Naive thymus-derived CD4-positive, alpha-beta T cell (primary cell): ENCODE measurements around the gene MOSPD3. TPM values are rescaled to one million over a fixed set of nuclear protein-coding genes. Genes with fewer than 3 reads are reported as not detected.

ENCODE experiments used
- ATAC-seq: fragments of 150-1000 bp; cut with Tn5 transposase; 2 replicates; pipeline ENCODE4 v1.10.0; 2021; ENCODE audit warnings: mild to moderate bottlenecking, moderate library complexity
- CTCF ChIA-PET: fragments of 350-600 bp; sonication (Branson Sonifier 250); formaldehyde crosslinking; loops from one replicate; lab custom pipeline; 2021; ENCODE audit warnings: antibody characterized with exemption; lab: Charles Lee
- POLR2A ChIA-PET: fragments of 350-600 bp; sonication (Branson Sonifier 250); formaldehyde crosslinking; loops from one replicate; lab custom pipeline; 2021; ENCODE audit warnings: antibody characterized with exemption, inconsistent platforms; lab: Charles Lee
- DNase-seq, 9 donors: peaks; one replicate each; pipeline versions ENCODE4 v3.0.0 to v3.0.0-alpha.2; 2020 to 2022; ENCODE audit warnings: mixed read lengths in 1 of 9
- H3K27ac ChIP-seq: one replicate; pipeline ENCODE4 v1.7.0; 2013; ENCODE audit warnings: mild to moderate bottlenecking, low read depth, low read length, moderate library complexity
- H3K27me3 ChIP-seq, 2 donors: one replicate each; pipeline ENCODE4 v1.7.0; 2013; ENCODE audit warnings: low read length in 2 of 2, mild to moderate bottlenecking in 2 of 2, moderate library complexity in 2 of 2; ENCODE audit not compliant: control insufficient read depth in 2 of 2, insufficient read depth in 2 of 2
- H3K36me3 ChIP-seq, 3 experiments: 1 replicate in 2 of 3; 2 replicates in 1 of 3; pipeline ENCODE4 v1.7.0; 2013; ENCODE audit warnings: low read length in 3 of 3, mild to moderate bottlenecking in 3 of 3, moderate library complexity in 1 of 3; ENCODE audit not compliant: insufficient read depth in 3 of 3, control insufficient read depth in 2 of 3
- H3K4me1 ChIP-seq, 2 donors: one replicate each; pipeline ENCODE4 v1.7.0; 2013; ENCODE audit warnings: low read length in 2 of 2, mild to moderate bottlenecking in 2 of 2, moderate library complexity in 1 of 2; ENCODE audit not compliant: control insufficient read depth in 2 of 2, insufficient read depth in 2 of 2
- H3K4me3 ChIP-seq: 2 replicates; pipeline ENCODE4 v1.7.0; 2013; ENCODE audit warnings: mild to moderate bottlenecking, low read length
- H3K9me3 ChIP-seq, 3 experiments: 1 replicate in 2 of 3; 2 replicates in 1 of 3; pipeline ENCODE4 v1.7.0; 2013; ENCODE audit warnings: low read length in 3 of 3; ENCODE audit not compliant: control insufficient read depth in 2 of 3
- H3K27ac Mint-ChIP-seq, 9 donors: one replicate each; pipeline ENCODE4 v1.8.0; 2020 to 2022; ENCODE audit warnings: mixed read lengths in 9 of 9, mild to moderate bottlenecking in 8 of 9, moderate library complexity in 5 of 9, inconsistent platforms in 2 of 9
- H3K27me3 Mint-ChIP-seq, 5 donors: one replicate each; pipeline ENCODE4 v1.8.0; 2021 to 2022; ENCODE audit warnings: mixed read lengths in 5 of 5, mild to moderate bottlenecking in 1 of 5
- H3K36me3 Mint-ChIP-seq, 5 donors: one replicate each; pipeline ENCODE4 v1.8.0; 2020 to 2022; ENCODE audit warnings: mixed read lengths in 5 of 5, mild to moderate bottlenecking in 3 of 5, inconsistent platforms in 1 of 5
- H3K4me1 Mint-ChIP-seq, 7 donors: one replicate each; pipeline ENCODE4 v1.8.0; 2020 to 2022; ENCODE audit warnings: mixed read lengths in 7 of 7, mild to moderate bottlenecking in 3 of 7, inconsistent platforms in 1 of 7
- H3K4me3 Mint-ChIP-seq, 10 donors: one replicate each; pipeline ENCODE4 v1.8.0; 2020 to 2022; ENCODE audit warnings: mild to moderate bottlenecking in 10 of 10, mixed read lengths in 10 of 10, moderate library complexity in 6 of 10, inconsistent platforms in 2 of 10
- H3K9me3 Mint-ChIP-seq, 11 donors: one replicate each; pipeline ENCODE4 v1.8.0; 2020 to 2022; ENCODE audit warnings: mixed read lengths in 11 of 11, mild to moderate bottlenecking in 4 of 11, inconsistent platforms in 1 of 11, moderate library complexity in 1 of 11
- intact Hi-C, 2 donors: fragments of 100-400 bp; cut with micrococcal nuclease; formaldehyde crosslinking; loops; one replicate each; pipeline ENCODE4 v1.15.1; 2023
- polyA plus RNA-seq, 2 donors: library from polyadenylated mRNA; unstranded; fragments of 300-500 nt; fragmentation: Illumina TruSeq; gene quantifications; one replicate each; pipeline ENCODE4 v1.2.3, GENCODE V29; 2021
- total RNA-seq, 6 experiments: library from RNA in 5 of 6; stranded (reverse) in 5 of 6; gene quantifications; 1 replicate in 5 of 6; 2 replicates in 1 of 6; pipeline ENCODE4 v1.2.3 and lab custom pipeline; 2021 to 2026

Gene MOSPD3
- total and polyA plus RNA-seq, 7 experiments from 2014 or later, result 8.8 to 54.9 (median 14.7) TPM

DNA sequence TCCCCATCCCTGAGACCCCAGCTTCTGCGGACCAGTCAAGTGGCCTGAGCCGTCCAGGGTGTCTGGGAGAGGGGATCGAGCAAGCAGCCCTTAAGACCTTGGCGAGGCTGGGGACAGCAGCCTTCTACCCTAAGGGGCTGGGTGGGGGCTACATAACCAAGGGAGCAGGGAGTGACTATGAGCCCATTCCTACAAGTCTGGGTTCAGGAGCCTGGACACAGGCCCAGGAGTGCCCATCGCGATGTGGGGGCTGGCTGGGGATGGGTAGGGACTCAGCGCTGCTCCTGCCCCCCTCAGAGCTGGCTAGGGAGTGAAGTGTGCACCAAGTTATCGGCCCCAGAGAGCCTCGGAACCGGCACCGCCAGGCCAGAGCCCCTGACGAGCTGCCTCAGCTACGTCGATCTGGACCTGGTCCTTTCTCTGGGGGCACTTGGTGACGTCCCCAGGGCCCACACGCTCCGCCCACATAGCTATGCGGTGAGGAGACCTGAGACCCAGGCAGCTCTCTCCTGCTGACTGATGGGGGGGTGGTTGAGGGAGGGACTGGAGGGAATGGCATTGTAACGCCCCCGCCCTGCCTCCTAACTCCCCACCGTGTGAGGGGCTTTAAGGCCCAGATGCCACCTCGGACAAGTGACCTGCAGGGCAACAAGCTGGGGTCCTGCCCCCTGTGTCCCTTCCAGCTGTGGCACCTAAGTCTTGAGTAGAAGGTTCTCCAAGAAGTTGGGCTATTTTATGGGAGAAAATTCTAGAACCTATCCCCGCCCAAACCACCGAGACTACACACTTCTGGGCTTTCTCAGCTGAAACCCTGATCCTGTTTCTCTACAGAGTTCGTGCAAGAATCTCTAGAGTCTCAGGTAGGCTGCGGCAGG is 41.1 kb upstream of the MOSPD3 start:
- no peaks in the 10 kb centered on the region for H3K9me3 Mint-ChIP-seq
- DNase-seq (no peak), ATAC-seq (no peak)
- no peak overlapping the region for H3K4me3 ChIP-seq
- H3K9me3 ChIP-seq, result no peaks in the 10 kb centered on the region
- ChIA-PET POLR2A (interaction anchor here (0.7 to 3.3 kb wide), 5 partner anchors 8 to 63 kb away, joined by 3 to 70 read pairs (median 4); partner anchors contain the start of genes FBXO24 and LRCH4), CTCF (interaction anchor here (0.6 to 1.9 kb wide), 3 partner anchors 15 to 106 kb away, joined by 3 to 8 read pairs (median 4); partner anchors contain the start of genes FBXO24 and LRCH4)
- H3K36me3 ChIP-seq, result peaks cover 4 to 42% (median 13%) of the 10 kb centered on the region in 3 experiments
- peaks cover 0 to 4% (median 0%) of the 10 kb centered on the region in 5 donors for H3K27me3 Mint-ChIP-seq
- peaks cover 11 to 44% (median 27%) of the 10 kb centered on the region in 7 donors for H3K4me1 Mint-ChIP-seq
- intact Hi-C loops, result loop anchor here in 1 of 2 donors (1.0 kb wide), 3 partner anchors 12 to 41 kb away; partner anchors contain the start of gene MOSPD3
- H3K27ac ChIP-seq, result no peak overlapping the region
- peaks cover 25 to 32% of the 10 kb centered on the region in 2 donors for H3K4me1 ChIP-seq
- peak overlapping the region in 4 of 10 donors; percentile 2 to 76 (median 58) for H3K4me3 Mint-ChIP-seq
- H3K27me3 ChIP-seq, result no peaks in the 10 kb centered on the region
- peak overlapping the region in 7 of 9 donors; percentile 11 to 80 (median 72) for H3K27ac Mint-ChIP-seq
- H3K36me3 Mint-ChIP-seq, result peaks cover 0 to 10% (median 0%) of the 10 kb centered on the region in 5 donors

GRCh38 chr7:100571829-100572116 is 40.6 kb upstream of the MOSPD3 start:
- Mint-ChIP-seq H3K27me3 (peaks cover 0 to 4% (median 0%) of the 10 kb centered on the region in 5 donors), H3K4me3 (peak overlapping the region in 4 of 10 donors; percentile 17 to 50 (median 22)), H3K9me3 (no peaks in the 10 kb centered on the region), H3K36me3 (peaks cover 0 to 13% (median 0%) of the 10 kb centered on the region in 5 donors), H3K27ac (peak overlapping the region in 7 of 9 donors; percentile 11 to 80 (median 72)), H3K4me1 (peaks cover 11 to 44% (median 27%) of the 10 kb centered on the region in 7 donors)
- no peaks in the 10 kb centered on the region for H3K9me3 ChIP-seq
- ATAC-seq (no peak), DNase-seq (no peak)
- H3K27me3 ChIP-seq, result no peaks in the 10 kb centered on the region
- peaks cover 6 to 48% (median 19%) of the 10 kb centered on the region in 3 experiments for H3K36me3 ChIP-seq
- intact Hi-C loops, result no loop called here
- ChIA-PET POLR2A (interaction anchor here (1.6 to 3.3 kb wide), 2 partner anchors 12 to 34 kb away, joined by 4 to 70 read pairs; partner anchors contain the start of genes FBXO24 and LRCH4), CTCF (interaction anchor here (0.6 to 1.9 kb wide), 3 partner anchors 14 to 106 kb away, joined by 3 to 8 read pairs (median 4); partner anchors contain the start of genes FBXO24 and LRCH4)
- no peak overlapping the region for H3K27ac ChIP-seq
- no peak overlapping the region for H3K4me3 ChIP-seq
- H3K4me1 ChIP-seq, result peaks cover 25 to 32% of the 10 kb centered on the region in 2 donors

GRCh38 chr7:100572281-100572948 is 39.9 kb upstream of the MOSPD3 start:
- Histone ChIP-seq H3K4me1 (peaks cover 25 to 32% of the 10 kb centered on the region in 2 donors), H3K4me3 (no peak overlapping the region), H3K27ac (no peak overlapping the region), H3K27me3 (no peaks in the 10 kb centered on the region), H3K9me3 (no peaks in the 10 kb centered on the region), H3K36me3 (peaks cover 6 to 55% (median 22%) of the 10 kb centered on the region in 3 experiments)
- Mint-ChIP-seq H3K4me1 (peaks cover 11 to 44% (median 27%) of the 10 kb centered on the region in 7 donors), H3K36me3 (peaks cover 0 to 13% (median 0%) of the 10 kb centered on the region in 5 donors), H3K27me3 (peaks cover 0 to 4% (median 0%) of the 10 kb centered on the region in 5 donors), H3K27ac (peak overlapping the region in 6 of 9 donors; percentile 11 to 80 (median 66)), H3K4me3 (peak overlapping the region in 3 of 10 donors; percentile 17 to 50 (median 23)), H3K9me3 (no peaks in the 10 kb centered on the region)
- ChIA-PET POLR2A (interaction anchor here (1.6 to 3.3 kb wide), 2 partner anchors 12 to 33 kb away, joined by 4 to 70 read pairs; partner anchors contain the start of genes FBXO24 and LRCH4), CTCF (no interaction called here)
- intact Hi-C loops, result no loop called here
- no peak for ATAC-seq
- DNase-seq, result no peak

- peaks cover 6 to 62% (median 22%) of the 10 kb centered on the region in 3 experiments for H3K36me3 ChIP-seq
Observed at GRCh38 chr7:100572949-100573675, 39.2 kb upstream of the MOSPD3 start.

DNA sequence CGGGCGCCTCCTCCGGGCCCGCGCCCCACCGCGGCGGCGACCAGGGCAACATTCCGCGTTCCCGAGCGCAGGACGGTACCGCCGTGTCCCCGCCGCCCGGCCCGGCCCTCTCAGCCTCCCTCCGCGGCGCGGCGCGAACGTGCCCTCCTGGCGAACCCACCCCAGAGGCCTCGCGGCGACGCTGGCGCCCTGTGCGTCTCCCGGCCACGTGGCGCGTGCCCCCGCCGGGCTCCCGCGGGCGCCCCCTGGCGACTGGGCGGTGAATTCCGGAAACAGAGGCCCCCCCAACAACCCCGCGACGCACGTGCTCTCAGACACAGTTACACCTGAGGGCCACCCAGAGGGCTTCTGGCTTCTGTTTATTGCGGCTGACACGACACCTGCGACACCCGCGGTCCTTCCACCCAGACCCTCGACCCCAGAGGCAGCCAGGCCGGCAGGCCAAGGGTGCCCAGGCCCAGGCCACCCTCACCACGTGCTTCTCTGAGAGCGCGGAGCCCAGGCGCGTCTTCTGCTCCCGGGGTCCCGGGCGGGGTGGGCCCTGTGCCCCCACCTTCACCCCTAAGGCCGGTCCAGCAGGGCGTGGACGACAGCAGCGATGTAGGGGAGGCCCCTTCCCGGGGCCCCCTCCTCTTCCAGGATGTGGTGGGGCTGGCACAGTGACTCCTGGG is 38.5 kb upstream of the MOSPD3 start, which contains the start of gene SAP25:
SAP25 (minus strand) TSS at position 210 of the 671 bp plus-strand sequence; CDS start at position 52, 158 bp downstream.
- DNase-seq (no peak), ATAC-seq (no peak)
- Histone ChIP-seq H3K27ac (no peak within 1 kb of the TSS), H3K27me3 (no peaks in the 10 kb centered on the region), H3K36me3 (peaks cover 6 to 69% (median 27%) of the 10 kb centered on the region in 3 experiments), H3K4me3 (no peak within 1 kb of the TSS), H3K4me1 (peaks cover 18 to 24% of the 10 kb centered on the region in 2 donors), H3K9me3 (no peaks in the 10 kb centered on the region)
- intact Hi-C loops, result no loop called here
- no peak within 1 kb of the TSS for H3K27ac Mint-ChIP-seq
- peaks cover 0 to 13% (median 2%) of the 10 kb centered on the region in 5 donors for H3K36me3 Mint-ChIP-seq
- no peak within 1 kb of the TSS for H3K4me3 Mint-ChIP-seq
- peaks cover 0 to 4% (median 0%) of the 10 kb centered on the region in 5 donors for H3K27me3 Mint-ChIP-seq
- POLR2A ChIA-PET, result interaction anchor here (1.0 to 1.4 kb wide), 3 partner anchors 9 to 126 kb away, joined by 3 to 8 read pairs (median 4); no protein-coding TSS in a partner anchor
- H3K4me1 Mint-ChIP-seq, result peaks cover 6 to 30% (median 16%) of the 10 kb centered on the region in 7 donors
- CTCF ChIA-PET, result no interaction called here
- H3K9me3 Mint-ChIP-seq, result no peaks in the 10 kb centered on the region

More at GRCh38 chr7:100572949-100573675, 39.2 kb upstream of the MOSPD3 start:
- Mint-ChIP-seq H3K27me3 (peaks cover 0 to 4% (median 0%) of the 10 kb centered on the region in 5 donors), H3K36me3 (peaks cover 0 to 13% (median 0%) of the 10 kb centered on the region in 5 donors), H3K9me3 (no peaks in the 10 kb centered on the region), H3K27ac (no peak overlapping the region), H3K4me3 (no peak overlapping the region), H3K4me1 (peaks cover 11 to 37% (median 21%) of the 10 kb centered on the region in 7 donors)
- H3K4me3 ChIP-seq, result no peak overlapping the region
- H3K4me1 ChIP-seq, result peaks cover 20 to 30% of the 10 kb centered on the region in 2 donors
- ChIA-PET POLR2A (interaction anchor here (3.3 kb wide), 1 partner anchor 11 kb away, joined by 70 read pairs; the partner anchor contains the start of genes FBXO24 and LRCH4), CTCF (no interaction called here)
- H3K9me3 ChIP-seq, result no peaks in the 10 kb centered on the region
- ATAC-seq (no peak), DNase-seq (no peak)
- H3K27me3 ChIP-seq, result no peaks in the 10 kb centered on the region
- no peak overlapping the region for H3K27ac ChIP-seq
- intact Hi-C loops, result no loop called here
